ENCODE measurements around the gene ATXN1. TPM values are rescaled to one million over a fixed set of nuclear protein-coding genes. Genes with fewer than 3 reads are reported as not detected.

ATXN1 gene
- total RNA-seq, 1 donor from 2014 or later = 59.8 TPM

DNA sequence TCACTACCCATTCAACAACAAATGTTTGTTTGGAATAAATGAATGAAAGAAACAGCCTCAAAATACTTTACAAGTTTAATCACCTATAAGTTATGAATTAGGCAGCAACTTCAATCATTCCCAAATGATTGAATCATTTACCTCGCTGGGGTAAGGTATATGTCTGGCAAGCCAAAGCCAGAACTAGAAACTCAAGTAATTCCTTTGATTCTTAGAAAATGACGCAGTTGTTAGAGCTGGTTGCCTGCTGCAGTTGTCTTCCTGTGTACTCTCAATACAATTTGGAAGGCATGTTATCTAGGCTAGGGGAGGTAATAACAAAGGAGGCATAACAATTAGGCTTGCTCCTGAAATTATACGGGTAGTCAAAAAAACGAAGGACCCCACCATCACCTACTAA lies 160.6 kb downstream of the ATXN1 start:
- TF ChIP-seq, protein P1, sequence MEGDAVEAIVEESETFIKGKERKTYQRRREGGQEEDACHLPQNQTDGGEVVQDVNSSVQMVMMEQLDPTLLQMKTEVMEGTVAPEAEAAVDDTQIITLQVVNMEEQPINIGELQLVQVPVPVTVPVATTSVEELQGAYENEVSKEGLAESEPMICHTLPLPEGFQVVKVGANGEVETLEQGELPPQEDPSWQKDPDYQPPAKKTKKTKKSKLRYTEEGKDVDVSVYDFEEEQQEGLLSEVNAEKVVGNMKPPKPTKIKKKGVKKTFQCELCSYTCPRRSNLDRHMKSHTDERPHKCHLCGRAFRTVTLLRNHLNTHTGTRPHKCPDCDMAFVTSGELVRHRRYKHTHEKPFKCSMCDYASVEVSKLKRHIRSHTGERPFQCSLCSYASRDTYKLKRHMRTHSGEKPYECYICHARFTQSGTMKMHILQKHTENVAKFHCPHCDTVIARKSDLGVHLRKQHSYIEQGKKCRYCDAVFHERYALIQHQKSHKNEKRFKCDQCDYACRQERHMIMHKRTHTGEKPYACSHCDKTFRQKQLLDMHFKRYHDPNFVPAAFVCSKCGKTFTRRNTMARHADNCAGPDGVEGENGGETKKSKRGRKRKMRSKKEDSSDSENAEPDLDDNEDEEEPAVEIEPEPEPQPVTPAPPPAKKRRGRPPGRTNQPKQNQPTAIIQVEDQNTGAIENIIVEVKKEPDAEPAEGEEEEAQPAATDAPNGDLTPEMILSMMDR (IDR thresholded peaks at IDR 0.05) = no peak

DNA sequence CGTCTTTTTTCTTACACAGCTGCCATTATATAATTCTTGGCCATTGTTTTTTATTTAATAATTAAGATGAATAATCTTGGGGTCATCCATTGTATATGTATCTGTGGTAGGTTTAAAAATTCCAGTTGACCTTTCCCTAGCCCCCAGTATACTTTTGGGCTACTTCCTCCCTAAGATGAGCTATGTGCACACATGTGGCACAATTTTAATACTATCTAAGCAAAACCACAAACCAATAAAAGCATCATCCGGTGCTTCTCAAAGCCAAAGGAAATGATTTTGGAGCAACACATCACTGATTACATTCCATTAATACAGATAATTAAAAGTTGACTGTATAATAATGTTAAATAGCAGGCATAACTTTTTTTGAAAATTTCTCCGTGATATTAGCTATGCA lies 161.2 kb downstream of the ATXN1 start:
- Mint-ChIP-seq H3K4me1 (peaks cover 46% of the 10 kb centered on the region), H3K9me3 (no peaks in the 10 kb centered on the region), H3K27me3 (no peaks in the 10 kb centered on the region), H3K4me3 (no peak overlapping the region), H3K27ac (no peak overlapping the region), H3K36me3 (ENCODE audit: low read depth) (peaks cover 3% of the 10 kb centered on the region)
- TF ChIP-seq, protein P1 (IDR thresholded peaks at IDR 0.05) = no peak
- ChIA-PET CTCF (interaction anchor here (1.0 kb wide), 2 partner anchors 162 to 268 kb away, joined by 3 read pairs; no protein-coding TSS in a partner anchor), POLR2A (interaction anchor here (3.5 kb wide), 1 partner anchor 8 kb away, joined by 19 read pairs; no protein-coding TSS in a partner anchor)
- ATAC-seq (ENCODE audit: low read depth) = no peak
- intact Hi-C loops (cut with micrococcal nuclease) = loop anchor here (5.0 kb wide), 2 partner anchors 42 to 293 kb away; no protein-coding TSS in a partner anchor
- no peak for DNase-seq

More for the DNA sequence above, 160.6 kb downstream of the ATXN1 start:
- Mint-ChIP-seq H3K27me3 (no peaks in the 10 kb centered on the region), H3K27ac (no peak overlapping the region), H3K4me1 (peaks cover 39% of the 10 kb centered on the region), H3K36me3 (ENCODE audit: low read depth) (peaks cover 3% of the 10 kb centered on the region), H3K9me3 (no peaks in the 10 kb centered on the region), H3K4me3 (no peak overlapping the region)
- intact Hi-C loops (cut with micrococcal nuclease) = loop anchor here (5.0 kb wide), 2 partner anchors 42 to 293 kb away; no protein-coding TSS in a partner anchor
- no peak for DNase-seq
- CTCF ChIA-PET = interaction anchor here (1.2 kb wide), 2 partner anchors 112 to 162 kb away, joined by 3 read pairs; no protein-coding TSS in a partner anchor
- ATAC-seq (ENCODE audit: low read depth) = no peak
- POLR2A ChIA-PET = interaction anchor here (3.5 kb wide), 1 partner anchor 9 kb away, joined by 19 read pairs; no protein-coding TSS in a partner anchor

DNA sequence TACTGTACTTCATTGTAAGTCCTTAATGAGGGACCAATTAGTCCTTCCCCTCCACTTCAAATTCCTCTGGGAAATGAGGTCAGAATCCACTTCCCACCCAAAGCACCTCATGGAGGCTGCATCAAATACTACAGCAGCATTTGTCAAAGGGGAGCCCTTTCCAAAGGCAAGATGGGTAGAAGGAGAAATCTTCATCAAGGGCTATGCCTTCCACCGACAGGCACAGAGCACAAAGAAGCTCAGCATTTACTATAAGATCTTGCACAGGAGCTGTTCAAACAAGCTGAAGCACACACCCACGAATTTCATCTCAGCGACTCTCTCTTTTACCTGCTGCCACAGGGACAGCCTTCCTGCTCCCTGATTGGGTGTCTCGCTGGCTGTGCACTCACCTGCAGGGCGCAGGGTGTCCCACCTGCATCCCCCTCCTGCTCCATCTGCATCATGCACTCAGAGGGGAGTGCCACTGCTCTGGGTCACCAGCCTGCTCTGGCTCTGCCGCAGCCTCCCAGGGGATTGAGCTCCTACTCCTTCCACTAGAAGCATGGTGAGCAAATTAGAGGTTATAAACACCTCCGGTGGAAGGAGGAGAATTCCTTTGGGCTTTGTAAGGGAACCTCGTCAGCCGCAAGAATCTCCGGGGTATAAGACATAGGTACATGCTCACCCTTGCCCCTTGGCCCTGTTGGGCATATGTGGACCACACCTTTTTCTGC lies 164.5 kb downstream of the ATXN1 start:
- ChIA-PET POLR2A (interaction anchor here (1.9 kb wide), 1 partner anchor 165 kb away, joined by 12 read pairs; the partner anchor contains the start of gene ATXN1), CTCF (no interaction called here)
- Mint-ChIP-seq H3K36me3 (ENCODE audit: low read depth) (no peaks in the 10 kb centered on the region), H3K27me3 (no peaks in the 10 kb centered on the region), H3K4me3 (no peak overlapping the region), H3K9me3 (peaks cover 5% of the 10 kb centered on the region), H3K4me1 (peaks cover 49% of the 10 kb centered on the region), H3K27ac (no peak overlapping the region)
- TF ChIP-seq, protein P1 (IDR thresholded peaks at IDR 0.05) = no peak
- DNase-seq (no peak), ATAC-seq (ENCODE audit: low read depth) (no peak)
- intact Hi-C loops (cut with micrococcal nuclease) = no loop called here

DNA sequence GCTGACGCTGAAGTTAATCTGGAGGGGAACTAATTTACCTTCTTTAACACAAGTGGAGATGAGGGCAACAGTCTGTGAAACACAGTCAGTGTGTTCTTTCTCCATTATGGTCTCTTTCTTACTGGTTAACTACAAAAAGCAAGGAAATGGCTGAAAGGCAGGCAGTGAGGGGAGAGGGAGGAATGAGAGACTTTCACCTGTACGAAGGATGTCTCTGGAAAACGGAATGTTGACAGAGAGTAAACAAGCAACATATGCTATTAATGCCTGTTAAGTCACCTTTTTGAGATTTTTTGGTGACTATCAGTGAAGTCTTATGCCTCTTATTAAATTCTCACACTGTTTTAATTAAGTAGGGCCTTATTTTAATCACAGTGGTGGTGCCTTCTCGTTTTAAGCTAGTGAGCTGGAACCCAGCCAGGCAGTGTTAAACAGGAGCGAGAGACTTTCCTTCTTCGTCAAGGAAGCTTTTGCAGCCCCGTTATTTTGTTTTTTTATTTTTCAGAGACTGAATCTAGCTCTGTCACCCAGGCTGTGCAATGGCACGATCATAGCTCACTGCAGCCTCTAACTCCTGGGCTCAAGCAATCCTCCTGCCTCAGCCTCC lies 165.6 kb downstream of the ATXN1 start:
- POLR2A ChIA-PET = interaction anchor here (0.8 to 1.9 kb wide), 3 partner anchors 45 to 166 kb away, joined by 3 to 12 read pairs (median 5); partner anchors contain the start of gene ATXN1

More for the DNA sequence above, 165.6 kb downstream of the ATXN1 start:
- H3K4me3 Mint-ChIP-seq = peak overlapping the region; percentile 4
- H3K36me3 Mint-ChIP-seq (ENCODE audit: low read depth) = no peaks in the 10 kb centered on the region
- DNase-seq (no peak), ATAC-seq (ENCODE audit: low read depth) (no peak)
- intact Hi-C loops (cut with micrococcal nuclease) = no loop called here
- CTCF ChIA-PET = interaction anchor here (0.8 to 1.2 kb wide), 2 partner anchors 169 to 264 kb away, joined by 3 read pairs; no protein-coding TSS in a partner anchor
- H3K27ac Mint-ChIP-seq = peak overlapping the region; percentile 54
- peaks cover 53% of the 10 kb centered on the region for H3K4me1 Mint-ChIP-seq
- peaks cover 5% of the 10 kb centered on the region for H3K9me3 Mint-ChIP-seq
- TF ChIP-seq, protein P1 (IDR thresholded peaks at IDR 0.05) = no peak
- H3K27me3 Mint-ChIP-seq = no peaks in the 10 kb centered on the region

Measured in activated B cell treated with CpG ODN at 0.5 μM for 24 hours (primary cell).